Transverse colon (tissue), 4 donors: Measurements from ENCODE around the gene UMPS. TPM values are rescaled to one million over a fixed set of nuclear protein-coding genes. Genes with fewer than 3 reads are reported as not detected.

Source experiments
- DNase-seq: peaks from one replicate; pipeline ENCODE4 v3.0.0-alpha.2; 2019
- H3K27ac ChIP-seq, 4 donors: fragments of 200-600 bp; sonication (generic); 2 replicates each; pipeline ENCODE4 v1.5.1; 2016 to 2018; ENCODE audit warnings: inconsistent platforms in 4 of 4
- H3K27me3 ChIP-seq: fragments of 200-600 bp; sonication (generic); 2 replicates; pipeline ENCODE4 v1.5.1; 2017; ENCODE audit warnings: inconsistent platforms
- H3K36me3 ChIP-seq, 4 donors: fragments of 200-600 bp; sonication (generic); 2 replicates each; pipeline ENCODE4 v1.5.1; 2017 to 2019; ENCODE audit warnings: inconsistent platforms in 4 of 4
- H3K4me1 ChIP-seq, 4 donors: fragments of 200-600 bp; sonication (generic); 2 replicates each; pipeline ENCODE4 v1.5.1; 2017 to 2020; ENCODE audit warnings: inconsistent platforms in 4 of 4
- H3K4me3 ChIP-seq, 4 donors: fragments of 200-600 bp; sonication (generic); 1 replicate in 1 of 4; 2 replicates in 3 of 4; pipeline versions ENCODE4 v1.5.1 to v1.6.1; 2017 to 2019; ENCODE audit warnings: inconsistent platforms in 4 of 4
- H3K9me3 ChIP-seq, 2 donors: fragments of 200-600 bp; sonication (generic); 2 replicates each; pipeline ENCODE4 v1.5.1; 2017 to 2019; ENCODE audit warnings: inconsistent platforms in 2 of 2
- CTCF ChIP-seq, 5 experiments: fragments of 200-600 bp in 3 of 5; fragments of 450-650 bp in 2 of 5; sonication (generic) in 3 of 5; IDR thresholded peaks; 1 replicate in 2 of 5; 2 replicates in 3 of 5; pipeline ENCODE4 v1.5.1; 2016 to 2017; ENCODE audit warnings: antibody characterized with exemption in 5 of 5, inconsistent platforms in 3 of 5, mild to moderate bottlenecking in 2 of 5, moderate library complexity in 1 of 5
- EP300 ChIP-seq: sonication (generic); formaldehyde crosslinking; IDR thresholded peaks from one replicate; pipeline ENCODE4 v1.6.1; 2017; ENCODE audit warnings: antibody characterized with exemption, low read depth
- POLR2A ChIP-seq: fragments of 450-650 bp; IDR thresholded peaks from one replicate; pipeline ENCODE4 v1.6.1; 2016; ENCODE audit warnings: antibody characterized with exemption, mild to moderate bottlenecking, moderate library complexity
- POLR2AphosphoS5 ChIP-seq, 3 donors: sonication (generic); formaldehyde crosslinking; IDR thresholded peaks; one replicate each; pipeline ENCODE4 v1.6.1; 2016; ENCODE audit warnings: antibody characterized with exemption in 3 of 3
- WGBS, 2 donors: methylation state at CpG; one replicate each; pipeline ENCODE4 v1.1.5; 2018; ENCODE audit warnings: low coverage in 1 of 2; 5-methylcytosine and 5-hydroxymethylcytosine counted together
- in situ Hi-C, 4 donors: fragments of 200-750 bp; cut with MboI; loops; one replicate each; pipeline versions ENCODE4 v1.15.0 to v1.15.1; 2017; ENCODE audit warnings: low sequenced_read_pairs in 3 of 4, low pct_ligation_motif_present in 1 of 4, low pct_unique_long_range_greater_than_20kb in 1 of 4
- intact Hi-C: fragments of 100-400 bp; cut with DNase I; formaldehyde crosslinking; loops from one replicate; pipeline ENCODE4 v1.15.1; 2023; ENCODE audit warnings: low total_unique reads
- total RNA-seq, 4 donors: library from RNA; depleted of rRNA; stranded (reverse); fragments of >200 nt; gene quantifications; one replicate each; pipeline ENCODE4 v1.1.0, GENCODE V29; 2016

Gene UMPS
- total RNA-seq, 4 donors from 2014 or later, result 10.3 to 47.5 (median 19.6) TPM

- H3K4me3 ChIP-seq, result no peak overlapping the region
- no peak overlapping the region for H3K27ac ChIP-seq
- no peaks in the 10 kb centered on the region for H3K27me3 ChIP-seq
- TF ChIP-seq EP300 (no peak), POLR2AphosphoS5 (IDR thresholded peaks at IDR 0.05) (no peak)
- DNase-seq, result no peak
- in situ Hi-C loops, result loop anchor here (5.0 to 25.0 kb wide), 2 partner anchors 138 to 674 kb away; no protein-coding TSS in a partner anchor
- H3K36me3 ChIP-seq, result peaks cover 0 to 14% (median 0%) of the 10 kb centered on the region in 4 donors
- WGBS, 2 donors, result 83 to 89% methylated on average over 2 to 15 of the region's 15 CpGs
- H3K9me3 ChIP-seq, result no peaks in the 10 kb centered on the region
- peaks cover 0 to 11% (median 8%) of the 10 kb centered on the region in 4 donors for H3K4me1 ChIP-seq
- intact Hi-C loops, result no loop called here
These were observed 33.5 kb downstream of the UMPS start for GRCh38 chr3:124763644-124764358.

GRCh38 chr3:124764746-124765145, 34.5 kb downstream of the UMPS start:
- Histone ChIP-seq H3K9me3 (no peaks in the 10 kb centered on the region), H3K36me3 (peaks cover 0 to 14% (median 0%) of the 10 kb centered on the region in 4 donors), H3K4me3 (no peak overlapping the region), H3K4me1 (peaks cover 0 to 11% (median 8%) of the 10 kb centered on the region in 4 donors), H3K27ac (no peak overlapping the region), H3K27me3 (no peaks in the 10 kb centered on the region)
- no peak for DNase-seq
- TF ChIP-seq POLR2AphosphoS5 (IDR thresholded peaks at IDR 0.05) (no peak), POLR2A (no peak), EP300 (no peak), CTCF (IDR thresholded peaks at IDR 0.05) (no peak)
- in situ Hi-C loops (loop anchor here (5.0 to 25.0 kb wide), 2 partner anchors 138 to 673 kb away; no protein-coding TSS in a partner anchor), intact Hi-C loops (no loop called here)
- WGBS, 2 donors, result 68 to 94% methylated on average over 3 to 5 of the region's 5 CpGs

- no peak for DNase-seq
- whole genome bisulfite sequencing, 2 donors, result 91% methylated on average over 5 of the region's 5 CpGs; no CpG with 5 or more reads in 1 of the 2 donors
- no peak overlapping the region for H3K4me3 ChIP-seq
- H3K27me3 ChIP-seq, result no peaks in the 10 kb centered on the region
- no peak overlapping the region for H3K27ac ChIP-seq
- H3K9me3 ChIP-seq, result no peaks in the 10 kb centered on the region
- H3K4me1 ChIP-seq, result peaks cover 0 to 11% (median 10%) of the 10 kb centered on the region in 4 donors
- in situ Hi-C loops, result loop anchor here in 1 of 4 donors (25.0 kb wide), 1 partner anchor 672 kb away; no protein-coding TSS in a partner anchor
- H3K36me3 ChIP-seq, result peaks cover 0 to 14% (median 0%) of the 10 kb centered on the region in 4 donors
- intact Hi-C loops, result no loop called here
- TF ChIP-seq EP300, result no peak
- no peak for TF ChIP-seq CTCF (IDR thresholded peaks at IDR 0.05)
- TF ChIP-seq POLR2AphosphoS5 (IDR thresholded peaks at IDR 0.05), result no peak
- no peak for TF ChIP-seq POLR2A
These were observed 35.1 kb downstream of the UMPS start for GRCh38 chr3:124765197-124765840.

- intact Hi-C loops, result no loop called here
- no peaks in the 10 kb centered on the region for H3K9me3 ChIP-seq
- no peak overlapping the region for H3K27ac ChIP-seq
- no peak overlapping the region for H3K4me3 ChIP-seq
- H3K4me1 ChIP-seq, result peaks cover 8 to 13% (median 12%) of the 10 kb centered on the region in 4 donors
- H3K36me3 ChIP-seq, result peaks cover 0 to 14% (median 0%) of the 10 kb centered on the region in 4 donors
- no peaks in the 10 kb centered on the region for H3K27me3 ChIP-seq
- TF ChIP-seq POLR2A, result no peak
- TF ChIP-seq POLR2AphosphoS5 (IDR thresholded peaks at IDR 0.05), result no peak
- TF ChIP-seq EP300, result no peak
- no peak for TF ChIP-seq CTCF (IDR thresholded peaks at IDR 0.05)
- DNase-seq, result no peak
- 88 to 93% methylated on average over 3 to 16 of the region's 16 CpGs for WGBS, 2 donors
- in situ Hi-C loops, result loop anchor here in 1 of 4 donors (25.0 kb wide), 1 partner anchor 671 kb away; no protein-coding TSS in a partner anchor
These were observed 36.2 kb downstream of the UMPS start for GRCh38 chr3:124766113-124767095.
